IgD-negative memory B cell (primary cell): ENCODE data around the gene LPP. TPM values are rescaled to one million over a fixed set of nuclear protein-coding genes. Genes with fewer than 3 reads are reported as not detected.

Source experiments
- H3K27ac Mint-ChIP-seq, 3 donors: one replicate each; pipeline ENCODE4 v1.8.0; 2020 to 2022; ENCODE audit warnings: mild to moderate bottlenecking in 3 of 3, mixed read lengths in 3 of 3, moderate library complexity in 1 of 3
- H3K27me3 Mint-ChIP-seq: one replicate; pipeline ENCODE4 v1.8.0; 2021; ENCODE audit warnings: mixed read lengths
- H3K36me3 Mint-ChIP-seq: one replicate; pipeline ENCODE4 v1.8.0; 2020; ENCODE audit warnings: mild to moderate bottlenecking, mixed read lengths
- H3K4me1 Mint-ChIP-seq, 3 donors: one replicate each; pipeline ENCODE4 v1.8.0; 2020 to 2022; ENCODE audit warnings: mixed read lengths in 3 of 3, mild to moderate bottlenecking in 1 of 3
- H3K4me3 Mint-ChIP-seq, 4 donors: one replicate each; pipeline ENCODE4 v1.8.0; 2020 to 2022; ENCODE audit warnings: mild to moderate bottlenecking in 4 of 4, mixed read lengths in 4 of 4, moderate library complexity in 3 of 4
- H3K9me3 Mint-ChIP-seq, 3 donors: one replicate each; pipeline ENCODE4 v1.8.0; 2020 to 2021; ENCODE audit warnings: mixed read lengths in 3 of 3, mild to moderate bottlenecking in 1 of 3
- polyA plus RNA-seq: library from polyadenylated mRNA; unstranded; fragments of 300-500 nt; fragmentation: Illumina TruSeq; gene quantifications from one replicate; pipeline ENCODE4 v1.2.3, GENCODE V29; 2021

LPP gene
- polyA plus RNA-seq, 1 donor from 2014 or later = 29.2 TPM

DNA sequence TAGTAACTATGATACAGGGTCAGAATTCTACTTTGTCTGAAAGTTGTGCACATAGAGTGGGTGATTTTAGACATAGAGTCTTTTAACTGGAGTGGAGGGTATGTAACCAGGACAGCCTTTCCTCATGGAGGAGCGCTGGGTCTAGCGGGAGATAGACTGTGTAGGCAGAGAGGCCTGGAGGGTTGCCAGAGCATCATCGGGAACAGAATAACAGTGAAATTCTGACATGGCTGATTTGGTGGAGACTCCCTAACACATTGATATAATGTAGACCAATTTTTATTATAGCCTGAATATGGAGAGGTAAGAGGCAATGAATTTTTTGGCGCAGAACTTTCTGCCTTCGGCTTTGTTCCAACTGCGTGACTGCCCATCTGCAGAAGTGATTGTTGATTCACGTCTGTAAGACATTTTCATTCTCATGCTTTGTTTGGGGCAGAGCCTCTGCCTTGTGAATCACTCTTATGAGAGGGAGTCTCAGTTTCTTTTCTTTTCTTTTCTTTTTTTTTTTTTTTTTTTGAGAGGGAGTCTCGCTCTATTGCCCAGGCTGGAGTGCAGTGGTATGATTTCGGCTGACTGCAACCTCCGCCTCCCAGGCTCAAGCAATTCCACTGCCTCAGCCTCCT, 16.0 kb downstream of the LPP start:
- Mint-ChIP-seq H3K4me3 (no peak overlapping the region), H3K4me1 (peaks cover 27 to 39% (median 37%) of the 10 kb centered on the region in 3 donors), H3K36me3 (peaks cover 5% of the 10 kb centered on the region), H3K27me3 (no peaks in the 10 kb centered on the region), H3K27ac (peak overlapping the region in 1 of 3 donors; percentile 91), H3K9me3 (no peaks in the 10 kb centered on the region)

DNA sequence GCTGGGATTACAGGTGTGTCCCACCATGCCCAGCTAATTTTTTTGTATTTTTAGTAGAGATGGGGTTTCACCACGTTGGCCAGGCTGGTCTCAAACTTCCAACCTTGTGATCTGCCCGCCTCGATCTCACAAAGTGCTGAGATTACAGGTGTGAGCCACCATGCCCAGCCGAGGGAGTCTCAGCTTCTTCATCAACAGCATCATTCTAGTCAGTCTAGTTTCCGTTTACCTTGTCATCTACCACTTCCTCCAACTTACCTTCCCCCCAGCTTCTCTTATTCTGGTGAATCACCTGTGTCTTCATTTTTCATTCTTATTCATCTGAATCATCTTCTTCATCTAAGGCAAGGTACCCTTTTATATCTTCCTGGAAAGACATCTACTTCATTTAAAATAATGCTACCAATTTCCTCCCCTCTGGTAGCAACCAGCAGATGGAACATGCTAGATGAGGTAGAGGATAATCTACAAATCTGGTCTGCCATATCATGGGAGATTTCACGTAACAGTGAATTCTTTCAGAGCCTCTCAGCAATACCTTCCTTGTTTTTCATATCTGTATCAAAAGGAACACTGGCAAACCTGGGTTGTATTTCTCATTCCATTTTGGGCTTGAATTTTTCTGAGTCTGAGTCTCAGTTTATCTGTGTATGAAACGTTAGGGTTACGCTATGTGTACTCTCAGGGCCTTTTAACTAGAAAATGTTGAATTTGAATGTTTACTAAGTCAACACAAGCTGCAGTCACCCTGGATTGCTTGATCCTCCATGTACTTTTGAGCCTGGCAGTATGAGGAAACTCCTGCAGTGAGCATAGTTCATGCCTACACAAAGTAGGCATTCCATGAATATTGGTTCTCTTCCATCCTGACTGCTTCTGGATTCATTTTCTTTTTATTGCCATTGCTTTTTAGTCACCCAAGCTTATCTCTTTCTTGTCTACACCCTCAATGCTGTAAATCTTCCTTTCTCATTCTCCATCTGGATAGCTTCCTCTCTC, 16.8 kb downstream of the LPP start:
- Mint-ChIP-seq H3K36me3 (peaks cover 6% of the 10 kb centered on the region), H3K27me3 (no peaks in the 10 kb centered on the region), H3K27ac (peak overlapping the region in 1 of 3 donors; percentile 0), H3K9me3 (no peaks in the 10 kb centered on the region), H3K4me1 (peaks cover 25 to 35% (median 31%) of the 10 kb centered on the region in 3 donors), H3K4me3 (peak overlapping the region in 1 of 4 donors; percentile 34)

DNA sequence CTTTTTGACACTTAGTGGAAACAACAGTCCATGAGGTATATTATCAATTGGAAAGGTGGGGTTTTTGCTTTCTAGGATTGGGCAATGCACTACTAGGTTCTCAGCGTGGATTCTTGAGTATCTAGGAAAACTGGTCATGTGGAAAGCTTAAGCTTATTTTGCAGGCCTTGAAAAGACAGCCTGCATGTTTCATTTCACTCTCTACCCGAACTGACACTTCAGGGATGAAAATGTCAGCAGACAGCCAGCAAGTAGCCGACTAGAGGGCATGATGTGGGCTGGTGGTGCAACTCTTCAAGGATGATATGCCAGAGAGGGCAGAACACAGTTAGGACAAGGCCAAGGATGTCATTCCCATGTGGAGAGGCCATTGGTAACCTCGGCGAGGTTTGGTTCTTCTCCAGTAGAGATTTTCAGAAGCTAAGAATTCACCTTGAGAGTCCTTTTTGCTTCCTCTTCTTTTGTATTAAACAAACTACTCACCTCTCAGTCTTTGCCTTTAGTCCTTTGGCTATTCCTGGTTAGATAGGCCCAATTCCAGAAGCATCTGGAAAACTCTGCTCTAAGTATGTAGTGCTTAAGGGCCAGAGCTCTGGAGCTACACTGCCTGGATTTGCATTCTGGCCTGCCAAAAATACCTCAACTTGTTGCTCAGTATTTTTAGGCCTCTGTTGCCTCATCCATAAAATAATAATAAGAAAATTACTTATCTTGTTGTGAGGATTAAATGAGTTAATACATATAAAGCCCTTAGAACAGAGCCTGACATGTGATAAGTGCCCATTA, 17.9 kb downstream of the LPP start:
- Mint-ChIP-seq H3K27me3 (no peaks in the 10 kb centered on the region), H3K27ac (no peak overlapping the region), H3K36me3 (peaks cover 6% of the 10 kb centered on the region), H3K4me1 (peaks cover 25 to 33% (median 31%) of the 10 kb centered on the region in 3 donors), H3K4me3 (no peak overlapping the region), H3K9me3 (no peaks in the 10 kb centered on the region)

DNA sequence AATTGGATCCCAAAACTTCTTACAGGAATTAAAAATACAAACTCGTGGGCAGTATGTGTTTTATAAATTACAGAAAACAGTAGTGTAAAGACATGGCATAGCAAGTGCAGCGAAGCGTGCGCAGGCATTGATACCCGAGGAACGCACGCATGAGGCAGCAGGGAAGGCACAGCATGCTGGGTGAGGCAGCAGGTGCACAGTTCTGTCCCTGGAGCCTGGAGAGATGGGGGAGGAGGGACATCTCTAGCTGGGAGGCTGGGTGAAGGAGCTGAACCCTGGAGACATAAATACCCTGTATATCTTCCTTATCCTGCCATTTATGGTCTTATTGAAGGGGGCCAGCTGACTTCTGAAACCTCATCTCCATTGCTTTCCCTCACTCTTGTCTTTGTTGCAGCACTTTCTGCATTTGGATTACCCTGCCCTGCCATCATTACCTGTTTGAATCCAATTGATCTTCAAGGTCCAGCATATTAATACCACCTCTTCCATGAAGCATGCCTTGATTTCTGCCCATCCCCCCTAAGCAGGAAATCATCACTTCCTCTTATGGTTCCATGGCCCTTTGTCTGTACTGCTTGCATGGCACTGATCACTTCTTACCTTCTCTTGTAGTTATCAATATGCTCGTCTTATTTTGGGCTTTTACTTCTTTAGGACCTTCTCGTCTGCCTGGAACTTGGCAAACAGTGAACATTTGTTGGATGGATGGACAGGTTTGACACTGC, 20.5 kb downstream of the LPP start:
- Mint-ChIP-seq H3K36me3 (peaks cover 11% of the 10 kb centered on the region), H3K4me1 (peaks cover 29 to 45% (median 30%) of the 10 kb centered on the region in 3 donors), H3K4me3 (no peak overlapping the region), H3K27ac (peak overlapping the region in 2 of 3 donors; percentile 7 to 10), H3K9me3 (no peaks in the 10 kb centered on the region), H3K27me3 (no peaks in the 10 kb centered on the region)

DNA sequence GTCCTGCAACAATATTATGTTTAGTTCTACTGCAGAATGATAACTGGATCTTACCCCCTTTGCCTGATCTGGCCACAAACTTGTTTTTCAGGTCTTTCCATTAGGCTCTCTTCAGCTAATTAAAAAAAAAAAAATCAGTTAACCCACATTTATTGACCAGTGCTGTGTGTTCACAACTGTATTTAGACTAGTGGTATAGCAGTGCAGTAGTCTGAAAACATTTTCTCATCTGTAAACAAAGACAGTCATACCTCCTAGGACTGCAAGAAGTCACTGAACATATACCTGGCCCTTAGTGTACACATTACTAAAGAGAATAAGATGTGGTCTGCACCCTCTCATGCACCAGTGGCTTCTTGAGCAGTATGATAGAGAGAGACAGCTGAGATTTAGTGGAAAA, 22.5 kb downstream of the LPP start:
- no peak overlapping the region for H3K27ac Mint-ChIP-seq
- no peaks in the 10 kb centered on the region for H3K9me3 Mint-ChIP-seq
- peaks cover 11% of the 10 kb centered on the region for H3K36me3 Mint-ChIP-seq
- H3K27me3 Mint-ChIP-seq = no peaks in the 10 kb centered on the region
- H3K4me1 Mint-ChIP-seq = peaks cover 20 to 37% (median 23%) of the 10 kb centered on the region in 3 donors
- H3K4me3 Mint-ChIP-seq = no peak overlapping the region

DNA sequence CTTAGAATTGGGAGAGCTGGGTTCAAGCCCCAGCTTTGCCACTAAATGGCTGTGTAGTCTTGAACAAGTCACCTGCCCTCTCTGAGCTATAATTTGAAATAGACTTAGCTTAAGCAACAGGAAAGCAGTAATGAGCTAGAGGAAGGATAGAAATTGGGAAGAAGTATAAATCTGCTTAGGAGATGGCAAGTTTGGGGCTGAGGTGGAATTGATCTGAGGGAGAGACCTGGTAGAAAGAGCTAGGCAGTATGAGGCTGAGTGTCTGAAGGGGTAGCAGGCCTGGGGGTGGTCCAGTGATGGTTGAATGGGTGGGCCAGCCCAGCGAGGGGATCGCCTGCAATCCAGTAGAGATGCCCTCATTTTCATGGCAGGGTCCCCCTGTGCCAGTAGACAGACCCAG, 22.9 kb downstream of the LPP start:
- Mint-ChIP-seq H3K9me3 (no peaks in the 10 kb centered on the region), H3K4me1 (peaks cover 20 to 35% (median 20%) of the 10 kb centered on the region in 3 donors), H3K36me3 (peaks cover 11% of the 10 kb centered on the region), H3K27me3 (no peaks in the 10 kb centered on the region), H3K27ac (no peak overlapping the region), H3K4me3 (peak overlapping the region in 1 of 4 donors; percentile 9)

DNA sequence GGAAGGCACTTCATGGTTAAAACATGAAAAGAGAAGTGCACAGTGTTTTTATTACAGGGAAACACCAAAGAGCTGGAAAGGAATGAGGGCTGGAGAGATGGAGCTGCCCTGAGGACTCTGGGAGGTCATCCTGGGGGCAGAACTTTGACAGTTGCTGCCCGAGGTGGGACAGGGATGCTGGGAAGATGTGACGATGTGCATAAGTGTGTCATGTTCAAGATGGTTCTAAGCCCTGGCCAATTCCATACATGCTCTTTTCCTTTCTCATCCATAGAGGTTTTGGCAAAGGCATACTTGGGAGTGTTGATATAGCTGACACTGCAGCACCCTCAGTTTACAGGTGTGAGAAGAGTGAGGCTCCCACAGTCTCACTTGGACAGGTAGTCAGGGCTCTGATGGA, 23.8 kb downstream of the LPP start:
- Mint-ChIP-seq H3K27me3 (no peaks in the 10 kb centered on the region), H3K27ac (peak overlapping the region in 1 of 3 donors; percentile 41), H3K36me3 (peaks cover 11% of the 10 kb centered on the region), H3K9me3 (no peaks in the 10 kb centered on the region), H3K4me1 (peaks cover 20 to 35% (median 20%) of the 10 kb centered on the region in 3 donors), H3K4me3 (no peak overlapping the region)

DNA sequence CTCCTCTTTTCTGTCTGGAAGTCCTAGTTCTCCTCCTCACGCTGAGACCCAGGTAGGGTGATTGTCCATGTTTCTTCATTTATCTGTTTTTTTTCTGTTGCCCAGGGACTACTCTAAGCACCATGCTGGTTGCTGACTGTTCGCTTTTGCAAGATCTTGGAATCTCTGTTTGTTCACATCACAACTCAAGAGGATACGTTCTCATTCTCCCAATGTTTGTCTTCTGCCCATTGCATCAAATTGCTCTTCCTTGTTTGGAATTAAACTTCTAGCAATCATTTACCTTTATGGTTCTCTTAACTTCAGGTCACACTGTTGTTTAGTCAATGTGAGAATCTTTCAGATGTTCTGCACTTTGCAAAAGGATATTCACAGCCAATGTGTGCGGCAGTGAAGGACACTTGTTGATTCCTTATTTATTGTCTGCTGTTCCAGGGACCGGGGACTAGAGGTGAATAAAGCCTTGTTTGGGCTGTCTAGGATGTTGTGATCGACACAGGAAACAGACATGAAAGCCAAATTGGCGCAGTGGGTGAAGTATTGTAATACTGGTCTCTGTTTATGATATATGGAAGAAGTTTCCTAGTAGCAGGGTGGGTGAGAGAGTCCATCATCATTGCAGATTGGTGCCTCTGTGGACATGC, 24.5 kb downstream of the LPP start:
- Mint-ChIP-seq H3K4me3 (no peak overlapping the region), H3K36me3 (peaks cover 11% of the 10 kb centered on the region), H3K27ac (no peak overlapping the region), H3K27me3 (no peaks in the 10 kb centered on the region), H3K4me1 (peaks cover 20 to 33% (median 20%) of the 10 kb centered on the region in 3 donors), H3K9me3 (no peaks in the 10 kb centered on the region)

DNA sequence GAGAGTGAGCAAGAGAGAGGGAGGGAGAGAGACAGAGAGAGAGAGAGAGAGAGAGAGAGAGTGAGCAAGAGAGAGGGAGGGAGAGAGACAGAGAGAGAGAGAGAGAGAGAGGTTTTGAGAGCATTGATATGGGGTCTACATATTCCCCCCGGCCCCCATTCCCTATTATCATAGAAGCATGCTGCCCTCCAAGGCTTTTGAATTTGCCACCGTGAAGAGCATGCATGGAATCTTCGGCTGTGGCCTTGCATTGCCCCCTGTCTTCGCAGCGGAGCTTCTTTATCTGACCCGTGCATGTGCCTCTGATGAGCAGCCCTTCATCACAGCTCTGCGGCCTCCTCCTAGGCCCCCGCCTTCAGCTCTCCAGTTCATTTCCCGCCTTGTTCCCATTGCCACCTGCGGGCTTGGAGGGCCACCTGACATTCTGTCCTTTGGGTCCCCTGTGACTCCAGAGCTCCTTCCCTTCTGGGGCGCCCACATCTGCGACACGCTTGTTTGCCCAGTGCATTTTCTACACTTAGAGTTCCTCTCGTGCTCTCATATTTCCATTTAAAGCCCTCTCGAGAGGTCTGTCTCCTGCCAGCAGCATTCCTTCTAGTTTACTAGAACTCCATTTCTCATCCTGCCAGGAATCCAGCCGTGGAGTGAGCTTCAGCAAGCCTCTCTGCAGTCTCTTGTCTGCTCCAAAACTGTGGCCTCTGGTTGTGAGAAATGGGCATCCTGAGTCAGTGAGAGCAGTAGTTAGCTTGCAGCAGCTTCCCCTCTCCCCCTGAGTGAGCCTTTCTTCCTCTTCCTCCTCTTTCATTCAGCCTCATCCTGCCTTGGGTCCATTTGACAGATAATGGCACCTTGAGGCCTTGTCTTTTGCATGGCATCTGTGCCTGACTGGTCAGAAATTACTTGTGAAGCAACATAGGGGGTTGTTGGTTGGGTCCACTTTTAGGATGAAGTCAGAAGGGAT, 25.3 kb downstream of the LPP start:
- H3K27me3 Mint-ChIP-seq = no peaks in the 10 kb centered on the region
- H3K9me3 Mint-ChIP-seq = no peaks in the 10 kb centered on the region
- H3K36me3 Mint-ChIP-seq = peaks cover 11% of the 10 kb centered on the region
- H3K4me3 Mint-ChIP-seq = no peak overlapping the region
- H3K27ac Mint-ChIP-seq = no peak overlapping the region
- H3K4me1 Mint-ChIP-seq = peaks cover 15 to 27% (median 16%) of the 10 kb centered on the region in 3 donors

DNA sequence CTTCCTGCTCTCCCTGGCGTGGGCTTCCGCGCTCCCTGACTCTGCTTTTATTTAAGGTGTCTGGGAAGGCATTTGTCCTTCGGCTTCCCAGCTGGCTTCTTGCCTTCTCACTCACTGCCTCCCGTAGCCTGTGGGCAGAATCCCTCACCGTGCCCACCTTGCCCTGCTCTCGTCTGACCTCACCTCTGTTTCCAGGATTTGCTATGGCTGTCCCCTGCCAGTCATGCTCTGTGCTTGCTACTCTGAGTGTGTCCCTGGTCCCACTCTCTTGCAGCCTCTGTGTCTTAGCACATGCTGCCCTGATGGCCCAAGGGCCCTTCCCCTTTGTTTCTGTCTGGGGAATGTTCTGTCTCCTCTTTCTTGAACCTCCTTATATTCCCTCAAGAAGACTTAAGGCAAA, 26.2 kb downstream of the LPP start:
- Mint-ChIP-seq H3K27ac (no peak overlapping the region), H3K27me3 (no peaks in the 10 kb centered on the region), H3K36me3 (peaks cover 7% of the 10 kb centered on the region), H3K9me3 (no peaks in the 10 kb centered on the region), H3K4me1 (peaks cover 9 to 21% (median 11%) of the 10 kb centered on the region in 3 donors), H3K4me3 (no peak overlapping the region)

DNA sequence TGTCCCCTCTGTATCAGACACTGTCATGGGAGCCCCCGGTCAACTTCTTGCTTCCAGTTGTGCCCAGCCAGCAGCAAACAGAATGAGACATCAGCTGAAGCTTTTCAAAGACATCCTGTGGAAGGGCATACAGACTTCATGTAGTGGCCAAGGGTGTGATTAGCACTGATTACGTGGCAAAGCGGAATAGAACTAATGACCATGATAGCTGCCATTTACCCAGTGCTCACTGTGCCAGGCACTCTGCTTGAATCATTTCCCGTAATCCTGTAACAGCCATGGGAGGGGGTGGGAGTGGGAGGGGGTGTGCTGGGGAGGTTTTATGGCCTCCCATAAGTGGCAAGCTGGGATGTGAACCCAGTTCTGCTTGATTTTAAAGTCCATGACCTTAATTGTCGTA, 29.5 kb downstream of the LPP start:
- Mint-ChIP-seq H3K9me3 (no peaks in the 10 kb centered on the region), H3K4me3 (no peak overlapping the region), H3K27me3 (no peaks in the 10 kb centered on the region), H3K4me1 (peaks cover 22 to 29% (median 29%) of the 10 kb centered on the region in 3 donors), H3K36me3 (peaks cover 7% of the 10 kb centered on the region), H3K27ac (no peak overlapping the region)

DNA sequence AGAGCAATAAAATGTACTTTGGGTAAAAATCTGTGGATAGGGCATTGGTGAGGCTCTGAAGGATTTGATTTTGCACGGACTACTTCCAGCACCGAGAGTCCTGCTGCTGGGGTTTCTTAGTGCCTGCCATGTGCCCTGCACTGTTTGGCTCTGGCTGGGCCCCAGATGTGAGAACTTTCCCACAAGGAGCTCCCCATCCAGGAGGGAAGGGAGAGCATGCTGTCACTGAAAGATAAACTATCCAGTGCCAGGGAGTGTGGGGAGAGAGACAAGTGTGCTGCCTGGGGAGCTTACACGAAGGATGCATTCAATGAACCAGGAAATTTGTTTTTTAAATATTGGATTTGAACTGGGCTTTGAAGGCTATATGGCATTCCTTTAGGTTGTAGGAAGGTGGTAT, 30.2 kb downstream of the LPP start:
- Mint-ChIP-seq H3K27ac (no peak overlapping the region), H3K4me3 (no peak overlapping the region)

DNA sequence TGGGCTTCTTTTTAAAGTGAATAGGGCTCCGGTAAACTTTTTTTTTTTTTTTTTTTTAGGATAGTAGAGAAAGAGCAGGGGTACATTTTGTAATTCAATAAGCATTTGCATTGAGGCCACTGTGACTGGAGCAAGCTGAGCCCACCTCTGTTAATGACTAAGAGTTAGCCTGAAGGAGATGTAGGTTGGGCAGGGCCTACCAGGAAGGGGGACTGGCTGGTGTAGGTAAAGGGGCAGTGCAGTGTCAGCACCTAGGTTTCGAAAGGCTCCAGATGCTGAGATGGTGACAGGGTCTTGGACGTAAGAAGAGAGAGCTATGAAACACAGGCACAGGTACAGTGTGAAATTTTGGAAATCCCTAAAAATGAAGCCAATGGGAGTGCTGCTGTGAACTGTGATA, 30.7 kb downstream of the LPP start:
- no peak overlapping the region for H3K27ac Mint-ChIP-seq
- H3K27me3 Mint-ChIP-seq = no peaks in the 10 kb centered on the region
- H3K36me3 Mint-ChIP-seq = peaks cover 3% of the 10 kb centered on the region
- H3K9me3 Mint-ChIP-seq = no peaks in the 10 kb centered on the region
- H3K4me1 Mint-ChIP-seq = peaks cover 14 to 28% (median 19%) of the 10 kb centered on the region in 3 donors
- no peak overlapping the region for H3K4me3 Mint-ChIP-seq

More for the DNA sequence above, 30.2 kb downstream of the LPP start:
- no peaks in the 10 kb centered on the region for H3K9me3 Mint-ChIP-seq
- H3K27me3 Mint-ChIP-seq = no peaks in the 10 kb centered on the region
- H3K36me3 Mint-ChIP-seq = peaks cover 3% of the 10 kb centered on the region
- H3K4me1 Mint-ChIP-seq = peaks cover 19 to 29% (median 24%) of the 10 kb centered on the region in 3 donors
